Hypothalamus (tissue), 51 donors: ENCODE measurements around the gene PPFIA2.
A peak's percentile ranks its signal among the peaks of the same experiment; 100 is the strongest.

ENCODE experiments used
- DNase-seq, 51 donors: peaks; one replicate each; lab custom pipeline; 2025; lab: John Stamatoyannopoulos, UW

Gene PPFIA2

GRCh38 chr12:81759190-81760051, at the start of gene PPFIA2:
Gene PPFIA2, minus strand, starts transcription at chr12:81759350.
- DNase-seq: peak in 47 of 51 donors; percentile 3 to 83 (median 45)

- peak in 2 of 51 donors; percentile 5 to 32 for DNase-seq
Measured at GRCh38 chr12:81800298-81801148, 41.4 kb upstream of the PPFIA2 start.

DNA sequence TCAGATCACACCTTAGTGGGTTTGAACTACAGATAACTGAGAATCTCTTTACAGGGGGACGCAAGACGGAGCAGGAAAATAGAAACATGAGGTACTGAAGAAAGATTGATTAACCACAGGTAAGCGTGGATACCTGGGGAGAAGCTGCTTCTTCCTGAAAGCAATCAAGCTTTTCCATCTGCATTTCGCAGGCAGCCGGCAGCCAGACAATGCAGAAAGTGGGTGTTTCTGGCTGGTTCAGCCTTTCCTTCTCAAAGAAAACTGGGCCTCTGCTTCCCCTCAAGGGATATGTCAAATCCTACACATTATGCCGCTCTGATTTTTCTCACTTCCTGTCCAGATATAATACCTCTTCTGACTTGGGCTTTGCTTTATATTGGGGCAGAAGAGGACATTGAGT, 39.1 kb upstream of the PPFIA2 start:
- no peak for DNase-seq

GRCh38 chr12:81797100-81797499, 38.0 kb upstream of the PPFIA2 start:
- no peak for DNase-seq

- no peak for DNase-seq
Measured at GRCh38 chr12:81792666-81793065, 33.5 kb upstream of the PPFIA2 start.

DNA sequence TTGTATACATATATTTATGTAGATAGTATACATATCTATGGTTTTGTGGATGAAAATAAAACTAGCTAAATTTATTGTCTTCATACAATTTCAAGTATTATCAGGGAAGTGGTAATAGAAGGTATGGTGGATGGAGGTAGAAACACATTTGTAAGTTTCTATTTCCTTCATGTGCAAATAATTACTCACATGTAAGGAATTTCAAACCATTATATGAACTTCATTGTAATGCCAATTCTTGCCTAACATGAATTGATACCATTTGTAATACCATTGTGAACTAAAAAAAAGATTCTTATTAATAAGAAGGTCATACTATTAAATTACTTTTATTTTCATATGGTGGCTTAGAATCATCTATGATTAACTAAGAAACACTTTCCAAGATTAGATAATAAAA, 20.1 kb upstream of the PPFIA2 start:
- no peak for DNase-seq

DNA sequence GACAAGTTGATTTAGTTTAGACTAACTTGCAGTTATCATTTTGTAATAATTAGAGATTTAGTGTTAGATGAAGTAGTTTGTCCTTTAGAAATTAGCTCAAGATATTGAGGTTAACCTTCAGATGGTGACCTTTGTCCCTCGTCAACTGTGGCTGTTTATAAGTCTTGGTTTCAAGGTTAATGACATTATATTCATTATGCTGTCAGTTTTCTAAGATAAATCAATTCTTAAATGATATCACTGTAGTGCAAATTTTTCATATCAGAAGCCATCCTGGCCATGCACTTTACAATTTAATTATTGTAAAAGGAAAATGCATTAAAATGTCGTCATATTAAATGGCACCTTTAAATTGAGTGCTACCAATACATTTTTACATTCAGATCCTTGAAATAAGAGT, 19.6 kb upstream of the PPFIA2 start:
- no peak for DNase-seq

DNA sequence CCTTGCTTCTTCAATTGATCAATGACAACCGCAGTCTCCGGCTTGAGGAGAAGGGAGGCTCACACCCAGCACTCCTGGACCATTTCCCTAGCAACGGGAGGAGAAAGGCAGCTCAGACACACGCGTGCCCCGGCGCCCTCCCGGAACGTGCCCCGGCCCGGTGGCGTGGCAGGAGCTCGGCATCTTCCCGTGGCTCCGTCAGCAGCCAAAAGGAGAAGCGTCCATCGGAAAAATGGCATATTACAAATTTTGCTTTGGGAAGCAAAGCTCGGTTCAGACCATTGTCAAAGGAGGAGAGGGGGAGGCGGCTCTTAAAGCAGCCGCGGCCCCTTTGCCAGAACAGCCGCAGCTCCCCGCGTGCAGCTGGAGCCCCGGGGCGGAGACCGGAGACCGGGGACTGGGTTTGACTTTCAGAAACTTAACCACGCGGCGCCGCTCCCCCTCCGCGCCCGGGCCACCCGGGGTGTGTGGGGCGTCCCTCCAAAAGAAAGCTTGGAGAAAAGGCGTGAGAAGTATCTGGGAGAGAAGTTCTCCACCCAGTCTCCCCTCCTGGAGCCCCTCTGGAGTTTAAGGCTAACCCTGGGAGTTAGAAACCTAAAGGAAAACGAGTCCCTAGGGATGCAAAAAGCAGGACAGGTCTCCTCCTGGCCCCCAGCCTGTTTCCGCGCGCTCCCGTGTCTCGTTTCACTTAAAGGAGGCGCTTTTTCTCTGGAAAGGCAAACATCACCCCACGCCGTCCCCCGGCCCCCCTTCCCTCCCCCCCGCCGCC, 545 bp downstream of the PPFIA2 start:
- DNase-seq: peak in 49 of 51 donors; percentile 5 to 83 (median 46)

GRCh38 chr12:81757731-81758365, 1.3 kb downstream of the PPFIA2 start:
- peak in 2 of 51 donors; percentile 51 to 80 for DNase-seq

DNA sequence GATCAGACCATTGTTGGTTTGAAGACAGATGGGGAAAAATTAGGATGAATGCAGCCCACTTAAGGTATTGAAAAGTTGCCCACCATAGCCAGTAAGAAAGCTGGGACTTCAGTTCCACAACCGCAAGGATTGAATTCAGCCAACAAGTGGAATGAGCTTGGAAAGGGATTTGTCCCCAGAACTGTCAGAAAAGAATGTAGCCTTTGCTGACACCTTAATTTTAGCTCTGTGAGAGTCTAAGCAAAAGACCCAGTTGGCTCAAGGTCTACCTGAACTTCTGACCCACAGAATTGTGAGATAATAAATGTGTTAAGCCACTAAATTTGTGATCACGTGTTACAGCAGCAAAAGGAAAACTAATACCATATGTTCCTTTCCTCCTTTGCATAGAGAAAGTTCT, 29.4 kb downstream of the PPFIA2 start:
- DNase-seq: no peak

DNA sequence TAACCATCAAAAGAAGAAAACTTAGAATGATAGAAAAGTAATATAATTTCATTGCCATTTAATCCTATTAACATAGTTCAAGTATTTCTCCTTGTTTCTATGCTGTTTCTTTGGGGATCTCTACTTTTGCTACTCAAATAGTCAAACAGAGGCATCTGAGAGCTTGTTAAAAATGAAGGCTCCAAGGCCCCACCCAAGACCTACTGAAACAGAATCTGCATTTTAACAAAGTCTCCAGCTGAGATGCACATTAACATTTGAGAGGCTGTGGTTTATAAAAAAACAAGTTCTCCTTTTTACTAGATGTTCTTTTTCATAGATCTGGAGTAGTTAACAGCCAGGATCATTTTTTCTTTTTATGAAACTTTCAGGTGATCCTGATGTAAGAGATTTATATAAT, 31.8 kb downstream of the PPFIA2 start:
- DNase-seq: no peak

GRCh38 chr12:81726634-81727033, 32.5 kb downstream of the PPFIA2 start:
- DNase-seq: no peak

- no peak for DNase-seq
Measured at GRCh38 chr12:81723361-81723760, 35.8 kb downstream of the PPFIA2 start.

GRCh38 chr12:81722004-81722403, 37.1 kb downstream of the PPFIA2 start:
- no peak for DNase-seq

GRCh38 chr12:81718616-81719015, 40.5 kb downstream of the PPFIA2 start:
- DNase-seq: no peak

DNA sequence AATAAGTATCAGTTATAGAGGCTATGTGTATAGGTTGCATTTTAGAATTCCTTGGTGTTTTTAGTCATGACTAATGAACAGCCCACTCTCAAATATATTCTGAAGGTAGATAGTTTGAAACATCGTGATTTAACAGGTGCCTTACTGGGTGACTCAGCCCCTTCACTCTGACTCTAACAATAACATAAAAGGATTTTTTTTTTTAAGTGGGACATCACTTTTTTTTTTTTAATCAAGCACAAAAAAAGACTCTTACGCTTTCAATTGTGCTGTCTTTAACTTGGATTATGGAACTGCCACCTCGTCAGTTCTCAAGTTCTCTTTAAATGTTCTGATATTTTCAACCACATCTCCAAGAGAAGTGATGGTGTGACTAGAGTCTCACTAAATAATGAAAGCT, 46.6 kb downstream of the PPFIA2 start:
- peak in 1 of 51 donors; percentile 28 for DNase-seq

DNA sequence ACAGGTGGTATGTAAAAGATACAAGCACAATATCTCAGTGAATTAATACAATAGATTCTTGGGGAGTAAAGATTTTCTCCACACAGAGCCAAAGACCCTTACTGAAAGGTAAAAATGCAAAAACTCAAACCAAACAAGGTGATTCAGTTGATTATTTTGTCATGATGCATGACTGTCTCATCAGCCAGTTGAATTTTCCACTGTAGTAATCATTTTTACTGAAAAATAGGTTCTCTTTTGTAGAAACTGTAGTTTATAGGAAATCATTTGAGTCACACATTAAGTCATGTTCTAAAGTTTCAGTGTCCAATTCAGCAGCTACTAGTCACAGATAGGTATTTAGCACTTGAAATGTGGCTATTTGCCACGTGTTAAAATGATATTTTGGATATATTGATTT, 53.6 kb downstream of the PPFIA2 start:
- DNase-seq: no peak

DNA sequence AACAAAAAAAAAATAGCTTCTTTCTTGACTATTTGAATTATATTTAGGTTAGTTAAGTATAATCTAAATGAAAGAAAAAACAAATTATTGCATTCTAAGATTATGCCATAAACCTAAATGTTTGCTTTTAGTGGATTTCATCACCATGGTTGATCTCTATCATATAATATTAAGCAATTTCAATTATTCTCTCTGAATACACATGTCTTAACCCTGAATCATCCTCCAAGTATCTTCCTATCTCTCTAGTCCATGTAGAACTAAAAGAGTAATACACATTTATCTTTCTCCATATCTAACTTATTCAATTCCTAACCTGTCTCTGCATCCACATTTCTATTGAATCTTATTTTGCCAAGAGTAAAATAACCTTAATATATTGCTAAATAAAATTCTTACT, 59.6 kb downstream of the PPFIA2 start:
- DNase-seq: no peak

DNA sequence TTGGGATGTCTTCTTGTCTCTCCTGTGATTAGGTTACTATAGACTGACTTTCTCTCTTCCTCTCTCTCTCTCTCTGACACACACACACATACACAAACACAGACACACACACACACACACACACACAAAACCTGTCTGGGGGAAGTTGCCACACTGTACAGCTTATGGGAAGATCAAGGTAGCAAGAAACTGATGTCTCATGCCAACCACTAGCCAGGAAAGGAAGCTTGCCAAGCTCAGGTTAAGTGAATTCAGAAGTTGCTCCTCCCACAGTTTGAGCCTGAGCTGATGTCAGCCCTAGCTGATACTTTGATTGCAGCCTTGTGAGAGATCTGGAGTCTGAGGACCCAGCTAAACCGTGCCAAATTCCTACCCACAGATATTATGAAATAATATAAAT, 67.1 kb downstream of the PPFIA2 start:
- DNase-seq: no peak

DNA sequence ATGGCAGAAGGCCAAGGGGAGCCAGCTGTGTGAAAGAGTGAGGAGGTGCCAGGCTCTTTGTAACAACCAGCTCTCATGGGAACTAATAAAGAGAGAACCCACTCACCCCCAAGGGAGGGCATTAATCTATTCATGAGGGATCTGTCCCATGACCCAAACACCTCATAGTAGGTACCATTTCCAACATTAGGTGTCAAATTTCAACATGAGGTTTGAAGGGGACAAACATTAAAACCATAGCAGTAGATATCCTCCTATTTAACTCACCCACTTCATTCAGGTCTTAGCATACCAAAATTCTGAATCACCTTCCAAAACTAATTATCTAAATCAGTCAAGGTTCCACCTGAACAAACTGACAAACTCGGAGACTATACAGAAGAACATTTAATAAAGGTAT, 75.3 kb downstream of the PPFIA2 start:
- DNase-seq: no peak
